Measurements from ENCODE around the gene TMEM43. TPM values are rescaled to one million over a fixed set of nuclear protein-coding genes. Genes with fewer than 3 reads are reported as not detected.

The TMEM43 gene
- total RNA-seq, 1 donor from 2014 or later, result 166 TPM

DNA sequence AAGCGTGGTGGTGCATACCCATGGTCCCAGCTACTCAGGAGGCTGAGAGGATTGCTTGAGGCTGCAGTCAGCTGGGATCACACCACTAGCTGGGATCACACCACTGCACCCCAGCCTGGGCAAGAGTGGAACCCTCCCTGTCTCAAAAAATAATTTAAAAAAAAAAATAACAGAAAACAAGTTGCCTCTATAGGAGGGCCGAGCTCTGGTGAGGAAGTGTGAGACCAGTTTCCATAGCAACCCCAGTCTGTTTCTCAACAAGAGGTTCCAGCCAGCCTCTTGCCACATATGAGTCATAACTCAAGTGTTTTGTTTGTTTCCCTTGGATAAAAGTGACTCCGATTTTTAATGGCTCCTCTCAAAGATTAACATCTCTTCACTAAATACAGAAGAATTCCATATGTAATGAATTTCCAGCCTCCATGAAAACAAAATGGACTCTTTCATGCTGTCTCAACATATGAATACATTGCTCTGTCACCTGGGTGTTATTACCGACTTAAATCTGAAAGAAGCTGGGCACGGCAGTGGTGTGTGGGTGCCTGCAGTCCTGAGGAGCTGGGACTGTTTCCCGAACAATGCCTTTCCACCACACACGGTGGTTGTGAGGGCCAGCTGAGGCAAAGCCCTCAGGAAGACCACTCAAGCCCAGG lies 19.7 kb downstream of the TMEM43 start:
- intact Hi-C loops (cut with DNase I), result loop anchor here (1.0 to 10.0 kb wide), 5 partner anchors 19 to 1662 kb away; partner anchors contain the start of genes LSM3, SLC6A6, TMEM43 and TSEN2
- Histone ChIP-seq H3K9me3 (no peaks in the 10 kb centered on the region), H3K4me1 (peaks cover 31 to 49% of the 10 kb centered on the region in 2 donors), H3K27me3 (no peaks in the 10 kb centered on the region), H3K27ac (peak overlapping the region; percentile 89 to 91), H3K36me3 (peaks cover 32 to 57% of the 10 kb centered on the region in 2 donors), H3K4me3 (peak overlapping the region; percentile 33 to 38)
- DNase-seq (ENCODE audit: low spot score in 2 of 2), result peak; percentile 70 to 93
- TF ChIP-seq, protein P1, sequence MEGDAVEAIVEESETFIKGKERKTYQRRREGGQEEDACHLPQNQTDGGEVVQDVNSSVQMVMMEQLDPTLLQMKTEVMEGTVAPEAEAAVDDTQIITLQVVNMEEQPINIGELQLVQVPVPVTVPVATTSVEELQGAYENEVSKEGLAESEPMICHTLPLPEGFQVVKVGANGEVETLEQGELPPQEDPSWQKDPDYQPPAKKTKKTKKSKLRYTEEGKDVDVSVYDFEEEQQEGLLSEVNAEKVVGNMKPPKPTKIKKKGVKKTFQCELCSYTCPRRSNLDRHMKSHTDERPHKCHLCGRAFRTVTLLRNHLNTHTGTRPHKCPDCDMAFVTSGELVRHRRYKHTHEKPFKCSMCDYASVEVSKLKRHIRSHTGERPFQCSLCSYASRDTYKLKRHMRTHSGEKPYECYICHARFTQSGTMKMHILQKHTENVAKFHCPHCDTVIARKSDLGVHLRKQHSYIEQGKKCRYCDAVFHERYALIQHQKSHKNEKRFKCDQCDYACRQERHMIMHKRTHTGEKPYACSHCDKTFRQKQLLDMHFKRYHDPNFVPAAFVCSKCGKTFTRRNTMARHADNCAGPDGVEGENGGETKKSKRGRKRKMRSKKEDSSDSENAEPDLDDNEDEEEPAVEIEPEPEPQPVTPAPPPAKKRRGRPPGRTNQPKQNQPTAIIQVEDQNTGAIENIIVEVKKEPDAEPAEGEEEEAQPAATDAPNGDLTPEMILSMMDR (IDR thresholded peaks at IDR 0.05), result no peak

DNA sequence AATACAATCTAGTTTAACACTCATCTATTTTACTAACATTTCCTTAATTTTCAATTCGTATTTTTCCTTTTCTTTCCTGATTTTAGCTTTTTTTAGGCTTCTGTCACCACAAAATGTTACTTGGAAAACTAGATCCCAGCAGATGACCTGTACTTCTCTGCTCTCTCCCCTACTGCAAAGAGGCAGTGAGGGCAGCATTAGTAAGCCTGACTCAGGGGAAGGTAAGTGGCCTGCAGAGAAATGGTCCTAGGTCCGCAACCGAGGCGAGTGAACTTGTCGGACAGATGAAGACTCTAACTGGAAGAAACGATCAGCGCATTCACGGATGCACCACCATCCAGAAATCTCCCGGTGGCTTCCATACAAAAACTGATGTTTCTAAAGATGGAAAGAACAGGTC lies 20.4 kb downstream of the TMEM43 start:
- TF ChIP-seq, protein P1 (IDR thresholded peaks at IDR 0.05), result no peak
- Histone ChIP-seq H3K27ac (peak overlapping the region; percentile 89 to 91), H3K36me3 (peaks cover 28 to 55% of the 10 kb centered on the region in 2 donors), H3K4me3 (peak overlapping the region; percentile 33 to 38), H3K9me3 (no peaks in the 10 kb centered on the region), H3K4me1 (peaks cover 31 to 49% of the 10 kb centered on the region in 2 donors), H3K27me3 (no peaks in the 10 kb centered on the region)
- intact Hi-C loops (cut with DNase I), result loop anchor here (10.0 kb wide), 1 partner anchor 260 kb away; the partner anchor contains the start of gene SLC6A6
- peak in 1 of 2 donors; percentile 62 for DNase-seq (ENCODE audit: low spot score in 2 of 2)

DNA sequence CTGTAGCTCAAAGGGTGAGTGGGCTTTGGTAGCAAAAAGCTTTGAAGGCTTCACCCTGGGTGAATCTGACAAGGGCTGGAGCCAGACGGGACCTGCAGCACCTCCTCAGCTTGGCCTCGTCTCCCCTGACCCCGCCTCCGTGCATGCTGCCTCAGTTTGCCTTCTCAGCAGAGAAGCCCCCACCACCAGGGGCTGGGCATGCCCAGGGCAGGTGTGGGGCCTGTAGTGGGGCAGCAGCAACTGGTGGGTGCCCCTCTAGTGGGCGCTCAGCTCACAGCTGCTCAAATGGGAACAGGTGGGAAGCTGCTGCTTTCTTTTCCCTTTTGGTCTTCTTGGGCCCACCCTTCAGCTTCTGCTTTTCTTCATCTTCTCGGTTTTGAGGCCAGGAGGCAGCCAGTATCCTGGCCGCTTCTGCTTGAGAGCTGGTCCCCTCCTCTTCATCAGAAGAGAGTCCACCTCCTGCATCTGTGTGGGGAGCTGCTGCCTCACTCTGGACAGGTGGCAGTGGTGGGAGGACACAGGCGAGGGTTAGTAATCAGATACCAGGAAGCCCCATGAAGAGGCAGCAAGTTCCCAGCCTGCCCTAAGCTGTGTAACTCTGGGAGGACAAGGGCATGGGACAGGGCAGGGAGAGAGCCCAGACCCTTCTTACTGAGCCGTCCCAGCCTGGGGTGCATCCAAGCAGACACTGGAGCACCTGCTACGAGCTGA lies 21.0 kb downstream of the TMEM43 start:
- Histone ChIP-seq H3K4me3 (no peak overlapping the region), H3K27me3 (no peaks in the 10 kb centered on the region), H3K9me3 (no peaks in the 10 kb centered on the region), H3K36me3 (peaks cover 28 to 55% of the 10 kb centered on the region in 2 donors), H3K27ac (peak overlapping the region; percentile 89 to 91), H3K4me1 (peaks cover 31 to 49% of the 10 kb centered on the region in 2 donors)
- intact Hi-C loops (cut with DNase I), result loop anchor here (10.0 kb wide), 1 partner anchor 259 kb away; the partner anchor contains the start of gene SLC6A6
- DNase-seq (ENCODE audit: low spot score in 2 of 2), result peak in 1 of 2 donors; percentile 64
- TF ChIP-seq, protein P1 (IDR thresholded peaks at IDR 0.05), result no peak

DNA sequence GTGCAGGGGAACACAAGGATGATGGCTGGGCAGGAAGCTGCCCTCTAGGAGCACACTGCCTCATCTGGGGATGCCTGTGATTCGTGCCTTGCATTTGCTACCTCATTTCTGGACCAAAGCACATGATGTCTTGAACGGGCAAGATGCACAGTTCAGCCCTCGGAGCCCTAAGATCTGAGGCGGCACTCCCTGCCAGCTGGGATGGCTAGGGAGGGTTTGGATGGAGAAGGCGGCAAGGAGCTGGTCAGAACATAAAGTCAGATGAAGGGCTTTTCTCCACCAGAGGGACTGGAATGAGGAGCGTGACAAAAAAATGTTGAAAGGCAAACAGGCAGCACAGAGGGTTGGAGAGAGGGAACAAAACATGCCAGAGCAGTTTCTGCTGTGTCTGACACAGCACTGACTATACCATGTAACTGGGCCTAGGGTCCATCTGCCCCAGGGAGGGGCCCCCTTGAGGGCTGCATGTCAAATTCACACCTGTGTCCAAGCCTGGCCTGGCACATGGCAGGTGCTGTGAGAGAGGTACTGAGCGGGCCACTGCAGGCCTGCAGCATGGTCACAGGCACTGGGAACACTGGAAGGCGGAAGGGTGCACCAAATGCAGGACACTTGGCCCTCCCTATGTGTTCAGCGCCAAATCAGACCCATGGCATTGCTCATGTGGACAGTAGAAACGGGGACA lies 21.7 kb downstream of the TMEM43 start:
- Histone ChIP-seq H3K36me3 (peaks cover 28 to 53% of the 10 kb centered on the region in 2 donors), H3K4me3 (no peak overlapping the region), H3K27ac (peak overlapping the region; percentile 89 to 91), H3K4me1 (peaks cover 31 to 48% of the 10 kb centered on the region in 2 donors), H3K9me3 (no peaks in the 10 kb centered on the region), H3K27me3 (no peaks in the 10 kb centered on the region)
- TF ChIP-seq, protein P1 (IDR thresholded peaks at IDR 0.05), result no peak
- peak in 1 of 2 donors; percentile 62 for DNase-seq (ENCODE audit: low spot score in 2 of 2)
- intact Hi-C loops (cut with DNase I), result loop anchor here (10.0 kb wide), 1 partner anchor 258 kb away; the partner anchor contains the start of gene SLC6A6

DNA sequence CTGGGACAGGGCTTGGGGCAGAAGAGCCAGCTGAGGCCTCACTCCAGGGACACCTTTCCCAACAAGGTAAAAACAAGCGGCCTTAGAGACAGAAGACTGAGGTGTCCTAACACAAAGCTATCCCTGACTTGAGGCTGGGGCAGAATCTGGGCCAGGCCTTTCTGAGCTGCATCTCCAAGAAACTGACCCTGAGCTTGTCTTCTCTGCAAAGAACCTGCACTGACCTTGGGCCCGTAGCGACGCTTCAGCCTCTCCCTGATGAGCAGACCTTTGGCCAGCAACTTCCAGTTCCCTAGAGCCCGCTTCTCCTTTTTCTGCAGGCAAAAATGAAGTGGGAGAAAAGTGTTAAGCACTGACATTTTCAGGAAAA lies 22.2 kb downstream of the TMEM43 start:
- no peak overlapping the region for H3K4me3 ChIP-seq
- H3K27ac ChIP-seq, result peak overlapping the region; percentile 89 to 91
- intact Hi-C loops (cut with DNase I), result loop anchor here (10.0 kb wide), 1 partner anchor 258 kb away; the partner anchor contains the start of gene SLC6A6
- H3K9me3 ChIP-seq, result no peaks in the 10 kb centered on the region
- H3K4me1 ChIP-seq, result peaks cover 28 to 43% of the 10 kb centered on the region in 2 donors
- peaks cover 28 to 53% of the 10 kb centered on the region in 2 donors for H3K36me3 ChIP-seq
- peak in 1 of 2 donors; percentile 60 for DNase-seq (ENCODE audit: low spot score in 2 of 2)
- no peaks in the 10 kb centered on the region for H3K27me3 ChIP-seq
- TF ChIP-seq, protein P1 (IDR thresholded peaks at IDR 0.05), result no peak

Measured in ascending aorta (tissue), 2 donors.